HG03175 (cell line): ENCODE measurements around the gene SLC15A5.

Experiments
- ATAC-seq: cut with Tn5 transposase; IDR thresholded peaks from one replicate; pipeline ENCODE4 v1.9.1; 2021; ENCODE audit warnings: mild to moderate bottlenecking, moderate library complexity; ENCODE audit not compliant: unreplicated experiment

The SLC15A5 gene

DNA sequence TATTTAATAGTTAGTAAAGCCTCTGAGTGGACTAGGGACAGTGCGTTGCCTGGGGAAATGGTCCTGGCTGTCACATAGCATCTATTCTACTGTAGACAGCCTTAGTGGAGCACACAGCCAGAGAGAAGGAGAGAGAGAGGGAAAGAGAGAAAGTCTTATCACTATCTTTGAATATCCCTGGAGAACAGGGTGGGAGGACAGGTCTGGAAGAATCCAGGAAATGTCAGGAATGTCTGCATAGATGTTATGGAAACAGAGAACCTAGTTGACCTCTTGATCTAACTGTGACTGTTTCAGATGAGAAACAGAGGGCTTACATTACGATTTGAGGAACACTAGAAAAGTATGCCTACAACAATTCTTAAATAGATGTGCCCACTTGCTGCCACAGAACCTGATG is 92.8 kb downstream of the SLC15A5 start:
- ATAC-seq = no peak

DNA sequence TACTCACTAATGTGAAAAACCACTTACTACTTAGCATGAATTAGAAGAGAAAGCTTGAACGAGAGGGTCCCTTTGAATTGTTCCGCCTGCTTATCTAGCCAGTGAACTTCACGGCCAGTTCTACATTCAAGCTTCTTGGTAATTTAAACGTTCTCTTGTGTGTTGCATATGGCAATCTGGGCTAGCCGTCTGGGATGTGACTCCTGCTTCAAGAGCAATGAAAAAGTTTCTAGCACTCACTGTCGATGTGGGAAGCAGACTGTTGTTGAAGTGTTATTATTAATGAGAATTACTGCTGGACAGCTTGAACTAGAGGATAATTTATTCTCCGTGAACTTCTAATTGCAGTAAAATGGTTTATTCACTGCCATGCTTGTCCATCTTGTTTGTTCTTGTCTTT is 93.9 kb downstream of the SLC15A5 start:
- ATAC-seq = no peak

DNA sequence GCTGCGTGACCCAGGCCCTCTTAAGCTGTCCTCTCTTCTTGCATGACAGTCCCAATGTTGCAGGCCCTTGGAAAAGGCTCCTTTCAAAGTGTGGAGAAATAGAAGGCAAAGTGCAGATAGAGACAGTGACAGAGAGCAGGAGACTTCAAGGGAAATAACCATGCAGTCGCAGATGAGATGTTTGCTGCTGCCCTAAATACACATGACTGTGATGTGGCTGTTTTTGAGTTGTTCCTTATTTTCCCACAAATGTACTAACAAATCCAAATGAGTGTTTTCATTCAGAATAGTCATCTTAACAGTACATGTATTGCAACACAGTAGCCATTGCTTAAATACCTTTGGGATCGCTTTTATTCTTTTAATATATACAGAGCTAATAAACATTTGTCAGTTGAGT is 101.6 kb downstream of the SLC15A5 start:
- no peak for ATAC-seq

DNA sequence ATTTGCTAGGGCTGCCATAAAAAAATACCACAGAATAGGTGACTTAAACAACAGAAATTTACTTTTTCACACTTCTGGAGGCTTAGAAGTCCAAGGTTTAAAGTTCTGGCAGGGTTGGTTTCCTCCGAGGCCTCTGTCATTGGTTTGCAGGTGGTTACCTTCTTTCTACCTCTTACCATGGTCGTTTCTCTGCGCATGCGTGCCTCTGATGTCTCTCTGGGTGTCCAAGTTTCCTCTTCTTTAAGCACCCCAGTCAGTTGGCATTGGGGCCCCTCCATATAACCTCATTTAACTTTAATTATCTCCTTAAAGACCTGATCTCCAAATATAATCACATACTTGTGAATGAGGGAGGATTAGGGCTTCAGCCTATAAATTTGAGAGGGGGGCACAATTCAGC is 103.2 kb downstream of the SLC15A5 start:
- no peak for ATAC-seq

DNA sequence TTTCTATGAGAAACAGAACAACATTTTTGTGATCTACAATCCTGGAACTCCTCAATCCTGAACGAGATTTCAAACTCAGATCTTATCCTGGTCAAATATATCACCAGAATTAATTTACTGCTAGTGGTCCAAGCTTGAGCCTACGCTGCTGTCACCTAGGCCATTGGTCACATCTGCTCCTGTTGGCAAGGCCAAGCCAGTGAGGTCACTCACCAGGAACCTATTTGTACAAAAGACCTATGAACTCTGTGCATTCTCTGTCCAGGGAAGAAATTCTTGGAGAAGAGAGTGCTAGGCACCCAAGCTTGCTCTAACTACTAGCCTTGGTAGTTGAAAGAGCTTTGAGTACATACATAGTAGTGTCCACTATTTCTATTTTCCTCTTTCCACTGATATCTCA is 106.1 kb downstream of the SLC15A5 start:
- no peak for ATAC-seq

DNA sequence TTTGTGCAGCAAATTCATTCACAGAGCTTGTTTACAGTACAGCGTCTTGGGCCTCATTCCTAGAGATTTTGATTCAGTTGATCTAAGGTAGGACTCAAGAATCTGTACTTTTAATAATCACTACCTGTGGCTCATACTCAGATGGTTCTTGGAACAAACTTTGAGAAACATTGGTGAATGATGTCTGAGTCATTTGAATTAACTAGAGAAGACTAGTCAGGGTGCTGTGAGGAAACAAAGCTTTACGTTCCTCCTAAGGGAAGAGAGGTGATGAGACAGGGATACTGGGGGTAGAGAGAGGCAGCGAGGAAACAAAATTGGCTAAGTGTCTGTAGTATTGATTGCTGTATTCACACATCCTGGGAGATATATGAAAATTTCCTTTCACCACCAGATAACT is 109.4 kb downstream of the SLC15A5 start:
- no peak for ATAC-seq

DNA sequence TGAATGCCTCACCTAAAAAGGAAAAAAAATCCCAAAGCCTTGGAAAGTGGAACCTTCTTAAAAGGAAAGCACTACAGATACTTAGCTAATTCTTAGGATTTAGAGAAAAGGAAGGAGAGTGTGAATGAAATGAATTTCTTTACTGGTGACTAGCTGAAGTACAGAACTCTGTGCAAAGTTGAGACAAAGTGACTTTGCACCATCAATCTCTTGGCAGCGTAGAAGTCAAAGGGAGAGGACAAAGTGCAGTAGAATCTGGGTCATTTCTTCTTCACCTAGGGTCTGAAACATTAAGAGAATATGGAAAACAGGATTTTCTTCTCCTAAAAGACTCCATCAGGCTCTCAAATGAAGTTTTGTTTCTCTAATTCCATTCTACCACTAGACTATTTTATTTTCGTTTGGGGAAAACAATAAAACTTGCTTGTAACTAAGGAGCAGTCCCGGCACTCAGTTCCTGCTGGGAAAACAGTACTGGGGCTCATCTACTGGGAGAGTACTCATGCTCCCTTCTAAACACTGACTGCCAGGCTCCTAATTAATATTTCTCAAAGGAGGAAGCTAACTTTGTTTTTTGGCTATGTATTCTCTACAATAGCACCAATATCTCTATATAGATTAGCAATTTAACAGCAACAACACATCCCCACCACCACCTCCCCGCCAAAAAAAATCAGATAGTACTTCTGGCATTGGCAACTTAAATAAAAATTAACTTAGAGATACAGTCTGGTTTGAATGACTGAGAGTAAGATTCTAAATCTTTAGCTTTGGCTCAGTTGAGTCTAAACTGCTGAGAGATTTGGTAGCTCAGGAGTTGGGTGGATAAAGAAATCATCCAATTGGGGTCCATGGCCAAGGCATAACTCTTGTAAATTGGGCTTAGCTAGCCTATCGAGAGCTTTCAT is 110.7 kb downstream of the SLC15A5 start:
- no peak for ATAC-seq

DNA sequence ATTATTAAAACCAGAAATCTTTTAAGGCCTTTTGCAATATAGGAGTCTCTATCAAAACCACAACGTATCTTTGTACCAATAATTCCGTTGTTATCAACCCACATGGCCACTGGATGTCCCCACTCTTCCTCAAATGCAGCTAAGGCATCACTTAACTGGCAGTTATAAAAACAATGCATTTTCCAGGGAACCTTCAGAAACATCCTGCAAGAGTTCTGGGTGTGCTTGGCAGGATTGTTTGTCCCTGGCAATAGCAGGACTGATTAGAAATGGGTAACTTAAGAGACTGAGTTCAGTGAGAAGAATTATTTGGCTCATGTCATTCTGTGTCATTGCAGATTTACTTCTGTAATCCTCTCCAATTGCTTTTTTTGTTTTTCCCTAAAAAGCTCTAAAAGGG is 112.0 kb downstream of the SLC15A5 start:
- no peak for ATAC-seq

DNA sequence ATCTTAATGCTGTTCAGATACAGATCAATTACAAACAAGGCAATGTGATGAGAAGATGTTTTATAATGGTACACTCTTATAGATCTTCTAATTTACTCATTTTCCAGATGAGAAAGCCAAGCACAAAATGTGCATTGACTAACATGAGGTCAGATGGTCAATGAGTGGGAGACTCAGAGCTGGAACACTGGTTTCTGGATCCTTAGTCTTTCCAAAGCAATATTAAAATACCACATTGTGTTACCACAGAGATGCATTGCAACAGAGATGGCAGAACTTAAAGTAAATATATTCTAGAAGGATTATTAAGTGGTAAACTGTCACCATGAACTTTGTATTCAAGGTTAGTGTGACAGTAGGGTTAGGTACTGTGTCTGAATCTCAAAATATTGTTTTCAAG is 113.6 kb downstream of the SLC15A5 start:
- no peak for ATAC-seq

DNA sequence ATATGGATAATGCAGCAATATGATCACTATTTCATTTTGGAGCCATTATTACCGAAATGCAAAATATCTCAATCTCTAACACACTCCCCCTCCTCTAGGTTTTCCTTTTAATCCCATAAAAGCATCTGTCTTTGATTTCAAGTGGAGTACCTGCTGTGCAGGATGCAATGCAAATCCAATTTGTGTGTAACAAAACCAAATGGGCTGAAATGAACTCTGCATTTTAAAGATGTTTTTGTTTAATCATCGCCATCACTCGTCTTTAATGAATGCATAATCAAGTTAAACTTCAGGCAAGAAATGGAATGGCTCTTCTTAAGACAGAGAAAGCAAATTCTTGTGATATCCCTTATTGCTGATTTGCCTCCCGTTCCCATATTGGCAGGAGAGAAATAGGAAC is 114.3 kb downstream of the SLC15A5 start:
- ATAC-seq = no peak

DNA sequence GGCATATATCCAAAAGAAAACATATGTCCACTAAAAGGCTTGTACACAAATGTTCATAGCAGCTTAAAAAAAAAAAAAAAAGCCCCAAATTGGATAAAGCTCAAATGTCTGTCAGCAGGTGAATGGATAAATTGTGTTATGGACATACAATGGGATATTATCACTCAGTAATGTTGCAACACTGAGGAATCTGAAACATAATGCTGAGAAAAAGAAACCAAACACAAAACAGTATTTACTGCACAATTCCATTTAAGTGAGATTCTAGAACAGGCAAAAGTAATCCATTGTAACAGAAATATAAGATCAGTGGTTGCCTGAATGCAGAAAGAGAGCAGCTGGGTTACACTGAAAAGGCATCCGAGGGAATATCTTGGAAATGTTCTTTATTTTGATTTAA is 117.9 kb downstream of the SLC15A5 start:
- ATAC-seq = no peak

DNA sequence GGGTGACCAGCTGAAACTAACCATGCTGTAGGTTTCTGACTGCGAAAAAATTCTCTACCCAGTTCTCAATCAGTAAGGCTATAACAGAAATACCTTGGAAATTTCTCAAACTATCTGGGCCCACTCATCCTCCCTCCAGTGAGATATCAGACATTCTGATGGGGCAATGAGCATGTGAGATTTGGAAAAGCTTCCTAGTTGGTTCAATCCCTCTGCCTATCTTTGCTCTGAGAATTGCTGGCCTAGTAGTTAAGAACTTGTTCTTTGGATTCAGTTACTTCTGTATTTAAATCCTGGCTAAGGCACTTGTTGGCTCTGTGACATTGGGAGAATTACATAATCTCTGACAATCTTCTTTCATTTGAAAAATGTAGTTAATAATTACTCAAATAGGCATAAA is 119.4 kb downstream of the SLC15A5 start:
- no peak for ATAC-seq

DNA sequence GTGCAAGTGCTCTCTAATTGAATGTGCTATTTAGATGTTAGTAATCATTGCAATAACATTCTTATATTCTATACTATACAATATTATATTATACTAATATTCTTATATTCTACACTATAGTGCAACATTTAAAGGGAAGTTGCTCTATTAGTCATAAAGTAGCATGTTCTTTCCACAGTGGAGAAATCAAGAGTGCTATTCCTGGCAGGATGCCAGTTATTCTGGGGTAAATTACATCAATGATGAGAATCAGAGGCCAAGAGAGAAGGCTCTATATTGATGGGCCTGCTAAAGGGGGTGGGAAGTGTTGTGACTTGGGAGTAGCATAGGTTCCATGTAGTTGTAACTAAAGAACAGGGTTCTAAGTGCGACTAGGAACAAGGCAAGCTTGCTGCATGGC is 121.5 kb downstream of the SLC15A5 start:
- no peak for ATAC-seq

DNA sequence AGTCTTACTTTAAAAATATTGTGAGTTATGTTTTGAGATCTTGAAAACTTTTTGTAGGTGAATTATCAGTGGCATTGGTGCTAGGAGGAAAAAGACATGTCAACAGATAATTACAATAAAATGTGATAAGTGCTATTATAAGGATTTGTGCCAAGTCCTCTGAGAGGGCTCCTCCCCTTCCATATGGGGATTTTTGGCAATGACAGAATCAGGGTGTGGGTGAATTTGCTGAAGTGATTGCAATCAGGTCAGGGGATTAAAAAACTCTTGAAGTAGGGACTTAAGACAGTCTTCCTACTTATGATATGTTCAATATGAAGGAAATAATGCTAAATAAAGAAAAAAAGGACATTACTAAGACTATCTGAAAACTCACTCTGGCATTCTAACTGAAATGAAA is 122.5 kb downstream of the SLC15A5 start:
- ATAC-seq = no peak

DNA sequence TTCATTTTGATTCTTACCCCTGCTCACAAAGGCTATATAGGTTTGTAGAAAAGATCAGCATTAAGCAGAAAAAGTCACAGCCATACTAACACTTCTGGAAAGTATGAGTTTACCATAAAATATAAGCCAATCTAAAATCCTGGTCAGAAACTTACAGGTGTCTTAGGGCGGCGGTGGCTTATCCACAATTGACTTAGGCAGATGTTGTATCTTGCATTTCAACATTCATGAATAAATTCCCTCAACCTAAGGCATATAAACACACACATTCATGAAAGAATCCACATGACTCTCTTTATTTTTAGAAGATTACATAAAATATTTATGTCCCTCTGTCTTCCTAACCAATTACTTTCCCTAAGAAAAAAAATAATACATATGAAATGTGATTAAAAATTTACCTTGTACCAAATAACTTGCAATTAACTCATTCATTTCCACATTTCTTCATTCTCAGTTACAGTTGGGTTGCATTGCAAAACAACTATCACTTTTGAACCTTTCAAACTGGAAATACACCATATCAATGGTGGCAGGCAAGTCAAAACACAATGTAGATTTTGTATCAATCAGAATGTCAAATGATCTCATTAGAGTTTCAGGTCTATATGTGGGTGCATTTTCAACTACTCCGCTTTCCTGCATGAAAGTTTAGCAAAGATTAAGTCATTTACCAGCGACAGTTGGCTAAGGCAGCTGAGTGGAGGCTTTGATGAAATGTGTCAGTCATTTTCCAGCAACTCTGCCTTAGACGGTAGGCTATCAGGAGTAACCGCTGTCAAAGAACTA is 124.4 kb downstream of the SLC15A5 start:
- no peak for ATAC-seq

DNA sequence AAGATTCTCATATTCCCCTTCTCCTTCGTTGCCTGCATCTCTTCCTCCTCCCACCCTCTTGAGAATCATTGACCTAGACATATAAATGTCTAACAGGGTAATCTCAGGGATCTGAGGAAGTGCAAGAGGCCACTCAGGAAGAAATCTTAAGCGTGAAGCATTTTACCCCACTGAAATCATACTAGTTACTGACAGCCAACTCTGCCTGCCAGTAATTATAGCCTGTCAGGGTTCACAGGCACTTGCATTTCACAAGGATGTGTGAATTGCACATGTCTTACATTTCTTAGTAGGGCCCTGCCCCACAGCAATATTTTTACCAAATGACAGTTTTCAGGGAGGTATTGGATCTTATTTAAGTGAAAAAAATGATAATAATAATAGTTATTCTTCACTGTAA is 127.2 kb downstream of the SLC15A5 start:
- no peak for ATAC-seq

DNA sequence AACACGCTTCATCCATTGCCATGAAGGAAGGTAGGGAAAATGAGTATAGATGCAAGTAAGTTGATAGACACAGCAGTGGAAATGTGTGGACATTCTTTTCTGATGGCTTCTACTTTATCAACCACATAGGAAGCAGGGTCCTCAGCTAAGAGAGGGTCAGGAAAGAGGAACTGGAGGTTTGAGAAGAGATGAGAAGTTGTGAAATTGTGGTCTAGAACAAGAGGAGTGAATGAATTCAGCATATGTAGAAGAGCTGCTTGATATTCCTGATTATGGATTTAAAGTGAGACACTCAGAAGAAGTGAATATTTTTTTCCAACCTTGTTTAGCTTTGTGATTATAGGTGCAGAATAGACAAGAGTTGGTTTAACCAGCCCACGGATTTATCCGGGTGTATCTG is 128.5 kb downstream of the SLC15A5 start:
- ATAC-seq = no peak
